HG03280 (cell line): ENCODE results near the gene SCARB1.

ENCODE experiments used
- ATAC-seq: cut with Tn5 transposase; IDR thresholded peaks from one replicate; pipeline ENCODE4 v1.9.1; 2021; ENCODE audit warnings: mild to moderate bottlenecking, moderate library complexity; ENCODE audit not compliant: unreplicated experiment

The SCARB1 gene

DNA sequence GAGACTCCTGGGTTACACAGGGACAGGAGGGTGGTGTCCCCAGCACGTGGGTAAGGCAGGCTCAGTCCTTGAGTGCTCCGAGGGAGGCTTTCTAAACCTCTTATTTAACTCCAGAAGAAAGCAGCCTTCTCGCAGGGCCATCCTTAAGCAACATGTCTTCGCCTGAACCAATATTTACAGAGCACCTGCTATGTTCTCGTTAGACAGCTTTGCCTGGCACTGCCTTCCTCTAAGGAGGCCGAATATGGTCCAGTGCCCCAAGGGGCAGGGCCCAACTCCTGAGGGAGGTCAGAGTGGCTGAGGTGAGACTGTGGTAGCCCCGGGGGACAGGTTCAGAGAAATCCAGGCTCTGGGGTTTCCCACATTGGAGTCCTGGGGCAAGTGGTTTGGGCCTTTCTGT, 2.1 kb upstream of the SCARB1 start:
- ATAC-seq, result no peak

DNA sequence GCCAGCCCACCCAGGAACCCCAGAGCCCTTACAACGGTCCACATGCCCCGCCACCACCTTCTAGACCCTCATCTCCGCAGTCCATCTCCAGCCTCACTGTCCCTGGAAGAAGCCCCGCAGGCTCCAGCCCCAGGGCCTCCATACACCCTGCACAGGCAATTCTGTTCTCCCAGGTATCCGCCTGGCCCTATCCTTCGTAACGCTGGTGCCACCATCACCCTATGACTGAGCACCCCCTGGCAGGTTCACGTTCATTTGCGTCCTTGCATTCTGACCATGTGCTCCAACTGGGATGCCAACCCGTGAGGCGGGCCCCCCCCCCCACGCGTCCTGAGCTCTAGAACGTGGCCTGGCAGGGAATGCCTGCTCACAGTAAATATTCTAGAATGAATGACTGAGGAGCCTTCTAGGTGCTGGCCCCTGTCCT, 675 bp upstream of the SCARB1 start:
- ATAC-seq, result no peak

DNA sequence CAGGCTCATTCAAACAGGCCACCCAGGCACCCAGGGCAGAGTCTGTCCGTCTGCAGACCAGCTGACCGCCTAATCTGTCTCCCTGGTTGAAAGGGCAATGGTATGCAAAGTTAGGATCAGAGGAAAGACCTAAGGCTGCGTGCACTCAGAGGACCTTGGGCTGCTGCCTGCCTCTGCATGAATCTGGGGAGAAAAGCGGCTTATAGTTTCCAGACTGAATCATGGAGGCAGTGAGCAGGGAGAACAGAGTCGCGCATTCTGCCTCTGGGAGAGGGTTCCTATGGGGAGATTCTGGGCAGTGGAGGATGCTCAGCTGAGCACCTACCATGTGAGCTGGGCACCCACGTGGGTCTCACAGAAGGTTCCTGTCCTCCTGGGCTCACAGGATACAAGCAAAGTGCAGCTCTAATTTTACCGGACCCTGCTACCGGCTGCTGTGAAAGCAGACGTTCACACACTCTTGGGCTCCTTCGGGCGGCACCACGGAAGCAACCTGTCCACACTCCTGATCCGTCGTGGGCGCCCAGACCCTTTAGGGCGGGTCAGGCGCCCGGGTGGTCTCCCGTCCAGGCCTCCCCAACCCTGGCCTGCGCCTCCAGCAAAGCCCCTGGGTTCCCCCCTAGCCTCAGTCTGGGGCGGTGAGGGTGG, 772 bp downstream of the SCARB1 start:
- peak; percentile 7 for ATAC-seq

DNA sequence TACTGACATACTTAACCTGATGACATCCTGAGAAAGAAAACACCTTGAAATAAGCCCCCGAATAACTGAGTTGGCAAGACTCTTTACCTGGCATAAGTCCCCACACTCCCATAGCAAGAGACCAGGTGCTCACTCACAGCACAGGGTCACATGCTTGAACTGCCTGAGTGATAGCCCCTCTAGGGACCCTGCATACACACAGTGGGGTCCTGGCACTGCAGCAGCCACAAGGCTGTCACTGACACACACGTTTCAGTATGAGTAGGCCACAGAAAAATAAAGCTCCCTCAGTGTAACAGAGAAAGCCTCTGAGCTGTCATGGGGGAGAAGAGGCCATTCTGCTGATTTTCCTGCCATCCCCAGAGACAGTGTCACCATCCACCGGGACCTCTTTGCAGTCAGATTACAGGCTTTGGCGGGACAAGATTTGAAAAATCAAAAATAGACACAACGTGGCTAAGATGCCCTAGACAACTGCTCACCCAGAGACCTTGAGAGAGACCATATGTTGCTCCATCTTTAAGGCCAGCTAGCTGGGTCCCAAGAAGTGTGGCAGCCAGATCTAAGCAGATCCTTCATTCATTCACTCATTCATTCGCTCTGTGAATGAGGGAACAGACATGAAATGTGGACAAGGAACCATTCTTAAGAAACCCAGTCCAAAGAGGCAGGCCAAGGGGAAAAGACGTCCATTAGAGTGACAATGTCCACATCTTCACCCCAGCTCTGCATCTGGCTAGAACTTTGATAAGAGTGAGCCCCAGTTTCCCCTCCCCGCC, 1.6 kb downstream of the SCARB1 start:
- ATAC-seq, result no peak

DNA sequence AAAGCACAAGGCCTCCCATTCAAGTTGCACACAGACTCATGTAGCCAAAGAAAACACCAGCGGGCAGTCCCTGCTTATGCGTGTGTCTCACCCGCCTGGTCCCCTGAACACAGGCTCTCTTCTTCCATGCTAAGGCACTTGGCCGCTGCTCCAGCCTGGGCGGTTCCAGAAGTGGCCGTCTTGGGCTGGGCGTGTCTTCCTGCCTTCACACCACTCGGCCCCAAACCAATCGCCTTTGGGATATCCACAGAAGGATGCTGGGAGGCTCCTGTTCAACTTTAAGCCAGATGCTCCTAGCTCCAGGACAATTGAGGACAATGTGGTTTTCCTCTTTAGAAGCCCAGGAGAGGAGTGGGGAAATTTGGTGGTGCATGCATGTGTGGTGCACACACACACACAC, 2.2 kb downstream of the SCARB1 start:
- no peak for ATAC-seq

DNA sequence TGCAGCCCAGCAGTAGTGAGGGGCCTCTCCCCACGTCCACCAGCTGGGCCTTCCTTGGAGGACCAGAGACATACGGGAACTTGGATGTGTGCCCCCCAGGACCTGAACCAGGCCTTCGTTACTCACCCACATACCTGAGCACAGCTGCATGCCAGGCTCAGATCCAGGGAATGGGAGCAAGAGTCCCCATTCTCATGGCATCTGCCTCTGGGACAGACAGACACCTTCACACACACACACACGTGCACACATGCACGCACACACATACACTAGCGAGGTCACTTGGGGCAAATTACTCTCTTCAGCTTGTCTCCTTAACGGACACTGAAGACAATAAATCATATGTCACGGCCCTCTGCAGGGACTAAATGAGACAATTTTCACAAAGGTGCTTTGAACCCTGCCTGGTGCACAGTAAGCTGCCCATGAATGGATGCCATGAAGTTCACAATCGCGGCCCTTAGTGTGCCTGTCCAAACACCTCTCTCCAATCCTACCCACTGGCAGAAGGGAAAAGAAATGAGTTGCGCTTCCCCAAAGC, 5.7 kb downstream of the SCARB1 start:
- no peak for ATAC-seq

DNA sequence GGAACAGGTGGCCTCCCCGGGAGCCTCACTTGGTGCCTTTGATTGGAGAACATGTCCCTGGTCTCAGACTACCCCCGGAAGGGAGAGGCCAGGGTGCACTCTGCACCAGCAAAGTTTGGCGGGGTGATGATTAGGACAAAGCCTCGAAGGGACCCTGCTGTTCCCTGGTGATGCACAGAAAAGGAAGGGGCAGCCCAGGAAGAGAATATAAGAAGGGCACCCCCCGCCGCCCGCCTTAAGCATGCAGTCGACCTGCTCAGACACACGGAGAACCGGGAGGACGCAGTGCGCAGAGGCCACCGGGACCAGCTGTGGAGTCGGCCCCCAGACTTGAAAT, 6.9 kb downstream of the SCARB1 start:
- ATAC-seq, result no peak

DNA sequence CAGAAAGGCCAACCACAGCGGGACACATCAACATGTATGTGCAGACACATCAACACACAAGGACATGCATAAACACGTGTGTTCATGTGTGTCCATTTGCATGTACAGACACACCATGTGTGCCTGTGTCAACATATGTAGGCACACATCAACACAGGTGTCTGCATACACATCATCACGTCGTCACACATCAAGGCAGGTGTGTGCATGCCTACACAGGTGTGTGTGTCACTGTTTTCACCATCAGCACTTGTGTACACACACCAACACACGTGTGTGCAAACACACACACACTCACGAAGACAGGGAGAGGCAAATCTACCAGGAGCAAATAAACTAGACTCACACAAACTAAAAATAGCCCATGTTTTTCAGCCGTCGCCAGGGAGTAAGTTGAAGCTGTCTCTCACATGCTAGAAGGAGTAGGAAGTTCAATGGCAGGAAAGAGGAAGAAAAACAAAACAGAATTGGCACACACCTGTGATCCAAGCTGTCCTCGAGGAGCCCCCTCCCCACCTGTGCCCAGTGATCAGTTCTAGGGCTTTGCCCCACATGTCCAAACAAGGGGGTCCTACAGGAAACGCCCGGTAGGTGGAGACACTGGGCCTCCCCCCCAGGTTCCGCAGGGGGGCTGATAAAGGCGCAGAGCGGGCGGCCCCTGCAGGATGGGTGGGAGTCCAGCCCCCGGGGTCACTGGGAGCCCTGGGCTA, 7.4 kb downstream of the SCARB1 start:
- no peak for ATAC-seq

DNA sequence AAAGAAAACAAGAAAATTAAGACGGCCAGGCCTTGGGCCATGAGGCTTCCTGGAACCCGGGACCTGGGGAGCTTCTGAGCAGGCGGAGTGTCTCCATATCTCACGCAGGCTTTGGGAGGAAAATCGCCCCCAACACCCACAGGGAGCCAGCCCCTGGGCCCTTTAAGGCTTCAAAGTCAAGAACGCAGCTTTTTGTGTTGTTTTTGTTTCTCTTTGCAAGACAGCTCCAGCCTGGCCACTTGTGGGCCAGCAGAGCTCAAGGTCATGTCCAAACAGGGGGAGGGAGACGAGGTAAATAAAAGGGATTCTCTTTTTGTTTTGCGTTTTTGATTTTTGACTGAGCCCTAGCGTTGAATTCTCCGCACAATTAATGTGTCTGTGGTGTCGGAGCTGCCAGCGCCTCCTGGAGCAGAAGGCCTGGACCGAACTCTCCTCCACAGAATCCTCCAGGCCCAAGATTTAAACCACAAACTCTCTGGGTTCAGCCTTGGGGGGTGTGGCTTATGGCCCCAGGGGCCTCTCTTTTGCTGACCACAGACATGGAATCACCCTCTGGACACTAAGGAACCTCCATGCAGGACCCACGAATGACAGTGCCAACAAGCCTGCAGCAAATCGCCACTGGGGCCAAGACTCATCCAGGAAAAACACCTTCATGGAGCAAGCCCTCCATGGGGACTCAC, 8.2 kb downstream of the SCARB1 start:
- no peak for ATAC-seq

DNA sequence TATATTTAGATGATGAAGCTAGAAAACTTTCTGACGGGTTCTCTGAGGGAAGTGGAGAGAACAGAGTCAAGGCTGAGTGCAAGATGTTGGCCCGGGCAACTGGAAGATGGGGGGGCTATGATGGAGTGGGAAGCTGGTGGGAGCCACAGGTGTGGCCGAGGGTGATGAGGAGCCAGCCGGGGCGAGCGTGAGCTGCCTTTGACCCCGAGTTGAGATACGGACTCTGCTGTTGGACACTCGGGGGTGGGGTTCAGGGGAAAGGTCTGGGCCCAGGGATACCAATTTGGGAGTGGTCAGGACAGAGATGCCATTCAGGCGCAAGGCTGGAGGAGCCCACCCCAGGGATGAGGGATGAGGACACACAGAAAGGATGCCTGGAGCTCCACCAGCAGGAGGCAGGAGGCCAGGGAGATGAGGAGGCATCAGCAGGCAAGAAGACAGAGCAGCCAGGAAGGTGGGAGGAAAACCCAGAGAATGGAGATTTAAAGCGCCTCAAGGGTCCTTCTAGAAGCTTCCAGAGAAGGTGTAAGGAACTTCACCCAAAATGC, 9.0 kb downstream of the SCARB1 start:
- no peak for ATAC-seq

DNA sequence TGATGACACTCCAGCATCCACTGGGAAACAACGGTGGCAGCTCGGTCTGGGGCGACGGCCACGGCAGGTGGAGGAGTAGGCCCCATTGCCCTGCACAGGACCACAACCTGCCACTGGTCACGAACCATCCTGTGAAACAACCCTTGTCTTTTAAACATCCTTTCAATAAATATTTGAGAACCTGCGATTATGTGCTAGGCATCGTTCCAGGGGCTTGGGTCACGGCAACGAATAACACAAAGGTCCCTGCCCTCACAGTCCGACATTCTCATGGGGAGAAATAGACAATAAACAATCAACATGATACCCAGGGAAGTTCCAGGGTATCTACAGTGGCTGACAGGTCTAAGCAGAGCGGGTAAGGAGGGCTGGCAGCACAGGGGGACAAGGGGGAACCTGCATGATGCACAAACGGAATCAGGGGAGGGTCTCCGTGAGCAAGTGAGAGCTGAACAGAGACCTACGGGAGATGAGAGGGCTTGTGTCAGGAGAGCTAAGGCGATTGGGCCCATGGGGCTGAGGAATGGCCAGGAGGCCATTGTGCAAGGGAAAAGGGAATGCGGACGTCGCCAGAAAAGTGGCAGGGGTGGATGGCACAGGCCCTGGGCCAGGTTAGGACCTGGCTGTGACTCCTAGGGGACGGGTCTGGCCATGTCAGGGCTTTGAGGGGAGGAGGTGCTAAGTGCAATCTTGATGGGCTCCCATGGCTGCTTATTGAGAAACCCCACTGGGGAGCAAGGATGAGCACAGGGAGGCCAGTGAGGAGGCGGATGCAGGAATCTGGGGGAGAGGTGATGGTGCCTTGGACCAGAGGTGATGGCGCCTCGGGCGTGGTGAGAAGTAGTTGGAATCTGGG, 9.7 kb downstream of the SCARB1 start:
- ATAC-seq, result no peak

DNA sequence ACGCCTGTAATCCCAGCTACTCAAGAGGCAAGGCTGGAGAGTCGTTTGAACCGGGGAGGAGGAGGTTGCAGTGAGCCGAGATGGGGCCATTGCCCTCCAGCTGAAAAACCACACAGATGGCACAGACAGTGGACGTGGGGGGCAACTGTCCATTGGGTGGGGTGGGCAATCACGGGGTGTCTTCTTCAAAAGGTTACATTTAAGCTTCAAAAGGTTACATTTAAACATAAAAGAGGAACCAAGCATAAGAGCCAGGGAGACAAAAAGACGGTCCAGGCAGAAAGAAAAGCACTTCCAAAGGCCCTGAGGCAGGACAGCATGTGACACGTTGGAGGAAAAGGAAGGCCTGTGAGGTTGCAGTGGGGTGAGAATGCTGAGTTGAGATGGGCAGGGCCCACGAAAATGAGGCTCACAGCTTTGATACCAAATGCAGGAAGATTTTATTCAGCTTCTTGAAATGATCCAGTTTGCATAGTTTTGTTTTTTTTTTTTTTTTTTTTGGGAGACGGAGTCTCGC, 10.7 kb downstream of the SCARB1 start:
- ATAC-seq, result no peak

DNA sequence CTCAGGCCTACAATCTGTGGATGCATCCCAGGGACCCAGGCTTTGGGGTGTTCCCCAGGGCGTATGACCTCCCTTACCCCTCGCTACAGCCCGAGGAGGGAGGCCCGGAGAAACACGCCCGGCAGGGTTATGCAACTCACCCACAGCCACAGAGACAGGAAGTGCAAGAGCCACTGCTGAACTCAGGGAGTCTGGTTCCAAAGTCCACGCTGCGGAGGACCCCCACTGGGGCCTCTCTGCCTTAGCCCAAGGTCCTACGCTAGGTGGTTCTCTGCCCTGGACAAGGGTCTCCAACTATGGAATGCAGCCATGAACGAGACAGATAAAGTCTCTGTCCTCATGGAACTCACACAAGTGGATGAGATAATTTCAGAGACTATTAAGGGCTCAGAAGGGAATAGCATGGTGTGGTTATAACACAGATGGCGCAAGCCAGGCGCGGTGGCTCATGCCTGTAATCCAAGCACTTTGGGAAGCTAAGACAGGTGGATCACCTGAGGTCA, 11.3 kb downstream of the SCARB1 start:
- no peak for ATAC-seq

DNA sequence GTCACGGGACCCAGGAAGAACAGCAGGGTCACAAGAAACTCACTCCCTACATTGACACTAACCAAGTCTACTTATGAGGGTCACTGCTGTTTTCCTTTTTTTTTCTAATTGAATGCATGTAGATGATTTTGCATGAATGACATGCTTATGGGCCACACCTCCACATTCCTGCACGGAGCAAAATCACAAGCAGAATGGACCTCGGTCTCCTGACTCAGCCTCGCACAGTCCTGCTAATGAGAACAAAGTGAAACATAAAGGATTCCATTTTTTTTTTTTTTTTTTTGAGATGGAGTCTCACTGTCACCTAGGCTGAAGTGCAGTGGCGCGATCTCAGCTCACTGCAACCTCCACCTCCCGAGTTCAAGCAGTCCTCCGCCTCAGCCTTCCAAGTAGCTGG, 12.3 kb downstream of the SCARB1 start:
- no peak for ATAC-seq

DNA sequence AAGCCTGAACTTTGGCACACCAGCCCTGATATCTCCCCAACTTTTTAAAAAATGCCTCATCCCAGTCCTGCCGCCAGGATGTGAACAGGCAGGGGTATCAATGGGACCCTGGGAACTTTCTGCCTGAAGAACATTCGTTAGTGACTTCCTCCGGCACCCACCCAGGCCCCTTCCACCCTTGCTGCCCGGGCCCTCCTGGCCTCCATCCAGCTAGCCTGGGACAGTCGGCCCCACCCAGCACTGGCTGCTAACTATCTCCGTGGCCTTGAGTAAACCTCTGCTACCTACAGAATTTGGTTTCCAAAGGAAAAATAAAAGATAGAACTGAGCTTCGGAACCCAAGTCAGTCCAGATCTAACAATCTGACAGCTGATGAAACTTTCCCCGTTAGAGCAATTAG, 14.3 kb downstream of the SCARB1 start:
- no peak for ATAC-seq

DNA sequence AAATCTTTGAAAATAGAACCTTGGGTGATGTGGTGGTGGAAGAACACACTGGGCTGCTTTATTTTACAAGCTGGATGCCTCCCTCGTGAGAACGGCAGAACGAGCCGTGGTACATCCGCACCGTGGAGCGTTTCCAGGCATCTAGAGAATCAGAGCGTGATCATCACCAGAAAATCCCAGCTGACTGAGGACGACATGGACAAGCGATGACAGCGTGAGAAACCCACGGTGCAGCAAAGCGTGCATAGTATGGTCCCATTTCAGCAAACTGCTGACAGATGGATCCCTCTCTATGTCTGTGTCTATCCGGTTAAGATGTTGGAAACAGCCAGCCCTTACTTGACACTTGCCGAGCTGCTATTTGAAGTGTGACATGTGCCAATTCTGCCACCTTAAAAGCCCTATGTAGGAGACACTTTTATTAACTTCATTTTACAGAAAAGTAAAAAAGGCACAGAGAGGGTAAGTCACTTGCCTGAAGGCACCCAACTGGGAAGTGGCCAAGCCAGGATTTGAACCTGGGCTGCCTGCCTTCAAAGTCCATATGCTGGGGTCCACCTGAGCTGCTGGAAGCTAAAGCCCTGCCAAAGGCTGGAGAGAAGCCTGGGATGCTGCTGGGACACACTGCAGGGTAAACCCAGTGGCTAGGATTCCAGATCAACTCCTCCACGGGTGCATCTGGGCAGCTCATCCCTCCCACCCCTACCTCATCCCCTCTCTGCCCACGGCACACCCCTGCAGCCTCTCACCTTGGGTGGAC, 14.9 kb downstream of the SCARB1 start:
- ATAC-seq, result no peak

DNA sequence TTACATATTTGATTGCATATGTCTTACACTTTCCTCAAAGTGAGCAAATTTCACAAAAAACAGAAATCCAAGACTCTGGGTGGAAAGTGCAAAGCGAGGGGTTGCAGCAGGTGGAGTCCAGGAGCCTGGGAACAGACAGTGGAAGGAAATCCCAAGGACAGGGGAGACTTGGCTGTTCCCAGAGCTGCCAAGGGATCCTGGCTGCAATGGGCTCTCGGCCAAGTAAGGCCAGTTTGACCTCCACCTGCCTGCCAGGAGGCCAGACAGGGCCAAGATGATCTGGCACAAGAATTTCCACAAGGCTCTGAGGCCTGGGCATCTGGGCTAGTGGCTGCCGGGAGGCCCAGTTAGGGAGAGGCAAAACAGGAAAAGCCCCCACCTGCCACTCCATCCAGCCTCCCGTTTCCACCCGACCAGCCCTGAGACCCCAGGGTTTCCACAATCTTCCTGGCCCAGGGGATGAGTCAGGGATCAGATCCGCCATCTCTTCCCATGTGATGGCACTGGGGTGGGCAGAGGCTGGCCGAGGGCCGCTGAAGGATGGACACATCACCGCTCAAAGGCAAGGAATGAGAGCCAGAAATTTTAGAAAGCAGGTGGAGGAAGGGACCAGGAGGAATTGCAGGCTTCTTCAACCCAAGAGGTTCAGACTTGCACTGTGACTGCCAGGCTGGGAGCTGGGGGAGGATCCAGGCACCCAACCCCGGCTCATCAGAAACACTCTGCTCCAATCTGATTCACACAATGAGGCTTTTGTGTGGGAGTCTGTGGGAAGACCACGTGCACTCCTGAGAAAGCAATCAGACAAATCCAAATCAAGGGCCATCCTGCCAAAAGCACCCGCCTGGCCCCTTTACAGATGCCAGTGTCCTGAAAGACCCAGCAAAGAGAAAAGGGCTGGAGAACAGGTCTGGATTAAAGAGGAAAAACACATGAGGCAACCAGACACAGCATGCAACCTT, 16.3 kb downstream of the SCARB1 start:
- no peak for ATAC-seq
